ENCODE data around the gene TDRD1.
"Not testable (repeated sequence)": the region's sequence is repeated elsewhere in the genome, so short reads cannot be mapped to it uniquely, and the experiment has no call there.

Gene TDRD1

DNA sequence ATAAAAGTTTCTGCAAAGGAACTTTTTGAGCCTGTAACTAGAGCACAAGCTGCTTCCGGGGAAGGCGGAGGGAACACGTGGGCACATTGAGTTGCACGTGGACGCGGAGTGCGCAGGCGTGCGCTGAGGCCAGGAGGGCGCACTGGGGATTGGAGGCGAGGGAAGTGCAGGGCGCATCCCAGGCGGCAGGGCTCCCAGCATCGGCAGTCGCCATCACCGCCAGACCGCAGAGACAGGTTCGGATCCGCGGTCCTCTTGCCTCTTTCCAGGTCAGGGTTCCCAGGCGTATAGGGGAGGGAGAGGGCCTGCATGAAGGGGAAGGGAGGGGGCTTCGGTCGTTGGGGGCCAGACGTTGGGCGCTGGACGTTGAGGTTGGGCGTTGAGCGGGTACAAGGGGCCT is at the start of gene TDRD1:
TSS of gene TDRD1 (plus strand) at position 206 of the 400 bp plus-strand sequence. CDS start 8,479 bp downstream, outside the sequence.
- DNase-seq, result no peak

GRCh38 chr10:114131094-114131493 is 48.1 kb upstream of the TDRD1 start:
- DNase-seq, result peak; percentile 59

GRCh38 chr10:114135476-114135875 is 43.7 kb upstream of the TDRD1 start:
- no peak for DNase-seq

GRCh38 chr10:114138581-114138980 is 40.6 kb upstream of the TDRD1 start:
- DNase-seq, result no peak

DNA sequence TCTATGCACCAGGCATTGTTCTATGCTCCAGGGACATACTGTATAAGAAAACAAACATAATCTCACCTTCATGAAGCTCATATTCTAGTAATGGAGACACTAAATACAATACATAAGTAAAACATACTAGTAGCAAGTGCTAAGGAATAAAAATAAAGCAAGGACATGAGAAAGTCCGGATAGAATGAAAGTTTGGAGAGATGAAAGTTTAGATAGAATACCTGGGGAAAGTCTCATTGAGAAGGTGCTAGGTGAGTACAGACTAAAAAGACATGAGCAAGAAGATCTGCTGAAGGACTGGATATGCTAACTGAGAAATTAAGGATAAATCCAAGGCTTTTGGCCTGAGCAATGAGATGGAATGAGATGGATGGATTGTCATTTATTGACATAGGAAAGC is 39.1 kb upstream of the TDRD1 start:
- no peak for DNase-seq

- DNase-seq, result not testable (repeated sequence)
Measured at GRCh38 chr10:114140827-114141226, 38.3 kb upstream of the TDRD1 start.

GRCh38 chr10:114142018-114142417 is 37.1 kb upstream of the TDRD1 start:
- DNase-seq, result no peak

GRCh38 chr10:114143160-114143559 is 36.0 kb upstream of the TDRD1 start:
- no peak for DNase-seq

DNA sequence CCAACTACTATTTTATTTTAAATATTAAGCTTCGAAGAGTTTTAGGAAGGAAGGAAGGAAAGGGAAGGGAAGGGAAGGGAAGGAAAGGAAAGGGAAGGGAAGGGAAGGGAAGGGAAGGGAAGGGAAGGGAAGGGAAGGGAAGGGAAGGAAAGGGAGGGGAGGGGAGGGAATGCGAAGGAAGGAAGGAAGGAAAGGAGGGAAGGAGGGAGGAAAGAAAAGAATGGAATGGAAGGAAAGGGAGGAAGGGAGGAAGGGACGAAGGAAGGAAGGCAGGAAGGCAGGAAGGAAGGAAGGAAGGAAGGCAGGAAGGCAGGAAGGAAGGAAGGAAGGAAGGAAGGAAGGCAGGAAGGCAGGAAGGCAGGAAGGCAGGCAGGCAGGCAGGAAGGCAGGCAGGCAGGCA is 29.7 kb upstream of the TDRD1 start:
- DNase-seq, result not testable (repeated sequence)

GRCh38 chr10:114151486-114151885 is 27.7 kb upstream of the TDRD1 start:
- no peak for DNase-seq

- no peak for DNase-seq
Measured at GRCh38 chr10:114151892-114152291, 27.3 kb upstream of the TDRD1 start.

DNA sequence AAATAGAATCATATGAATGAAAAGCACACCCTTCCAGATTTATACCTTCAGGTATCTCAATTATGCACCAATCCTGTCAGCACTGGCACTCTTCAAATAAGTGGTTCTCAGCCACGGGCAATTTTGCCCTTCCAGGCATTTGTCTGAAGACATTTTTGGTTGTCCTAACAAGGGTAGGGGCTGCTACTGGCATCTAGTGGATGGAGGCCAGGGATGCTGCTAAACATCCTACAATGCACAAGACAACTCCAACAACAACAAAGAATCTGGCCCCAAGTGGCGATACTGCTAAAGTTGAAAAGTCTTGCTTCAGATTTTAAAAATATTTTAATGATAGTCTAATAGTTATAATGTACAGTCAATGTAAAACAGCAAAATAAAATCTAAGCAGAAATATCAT is 21.2 kb upstream of the TDRD1 start:
- no peak for DNase-seq

DNA sequence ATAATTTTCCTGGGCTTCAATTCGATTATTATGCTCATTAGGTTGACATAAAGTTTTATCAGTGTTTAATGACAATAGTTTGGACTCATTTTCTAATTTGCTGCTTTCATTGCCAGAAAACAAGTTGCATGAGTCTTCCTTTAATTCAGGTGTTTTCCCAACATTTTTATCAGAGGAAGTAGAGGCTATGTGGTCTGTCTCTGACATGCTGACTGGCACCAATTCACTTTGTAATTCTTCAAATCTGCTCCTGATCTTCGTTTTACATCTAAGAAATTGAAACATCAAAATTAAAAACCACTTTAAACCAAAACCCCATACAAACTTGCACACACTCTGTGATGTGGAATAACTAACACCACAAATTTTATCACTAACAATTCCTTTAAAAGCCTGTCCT is 16.1 kb upstream of the TDRD1 start:
- DNase-seq, result no peak

- DNase-seq, result no peak
Measured at GRCh38 chr10:114166043-114166442, 13.1 kb upstream of the TDRD1 start.

- DNase-seq, result no peak
Measured at GRCh38 chr10:114166494-114166893, 12.7 kb upstream of the TDRD1 start.

DNA sequence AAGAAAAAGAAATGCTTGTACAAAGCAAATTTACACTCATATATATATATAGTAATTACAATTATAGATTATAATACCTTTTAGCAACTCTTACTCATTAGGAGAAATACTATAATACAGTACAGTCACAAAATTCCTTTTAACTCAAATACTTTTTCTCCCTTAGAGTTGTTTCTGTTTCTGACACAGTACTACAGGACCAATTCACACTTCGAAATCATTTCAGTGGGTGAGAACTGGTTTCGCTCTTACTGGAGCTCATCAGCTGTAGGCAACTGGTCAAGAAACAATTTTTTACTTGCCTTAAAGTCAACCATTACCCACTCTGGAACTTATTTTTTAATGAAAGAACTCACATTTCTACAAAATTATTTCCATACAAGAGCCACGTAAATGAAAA is 11.2 kb upstream of the TDRD1 start:
- no peak for DNase-seq

DNA sequence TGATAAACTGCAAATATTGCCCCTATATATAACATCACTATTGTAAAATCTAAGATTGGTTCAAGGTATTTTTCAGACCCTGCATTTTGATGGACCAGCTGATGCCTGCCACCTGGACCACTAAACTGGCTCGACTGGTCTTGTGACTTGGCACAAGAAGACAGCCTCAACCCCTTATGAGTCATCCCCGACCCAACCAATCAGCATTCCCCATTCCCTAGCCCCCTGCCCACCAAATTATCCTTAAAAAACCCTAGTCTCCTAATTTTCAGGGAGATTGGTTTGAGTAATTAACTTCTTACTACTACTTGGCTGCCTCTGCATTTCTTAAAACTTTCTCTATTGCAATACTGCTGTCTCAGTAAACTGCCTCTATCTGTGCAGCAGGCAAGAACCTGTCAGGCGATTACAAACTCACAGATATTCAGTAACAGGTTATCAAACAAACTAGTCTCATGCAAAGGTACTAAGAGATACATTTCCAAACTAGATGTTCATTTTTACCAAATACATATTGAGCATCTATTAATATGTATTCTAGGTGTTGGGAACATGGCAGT is 10.6 kb upstream of the TDRD1 start:
- DNase-seq, result no peak

DNA sequence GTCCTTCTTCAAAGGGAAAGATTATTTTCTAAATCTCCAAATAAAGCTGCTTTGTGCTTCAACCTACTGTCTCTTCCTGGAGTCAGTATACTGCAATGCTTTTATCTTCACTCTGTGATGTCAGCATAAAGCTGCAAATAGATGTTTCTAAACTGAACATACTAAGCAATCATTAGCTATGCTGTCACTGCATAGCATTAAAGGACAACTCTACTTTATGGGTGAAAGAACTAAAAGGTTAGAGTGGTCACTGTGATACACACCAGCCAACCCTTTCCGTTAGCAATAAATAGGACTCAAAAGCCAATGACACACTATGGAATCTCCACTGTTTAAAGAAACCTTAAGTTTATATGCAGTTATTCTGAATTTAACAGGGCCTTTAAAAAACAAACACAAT is 6.9 kb upstream of the TDRD1 start:
- peak; percentile 8 for DNase-seq

DNA sequence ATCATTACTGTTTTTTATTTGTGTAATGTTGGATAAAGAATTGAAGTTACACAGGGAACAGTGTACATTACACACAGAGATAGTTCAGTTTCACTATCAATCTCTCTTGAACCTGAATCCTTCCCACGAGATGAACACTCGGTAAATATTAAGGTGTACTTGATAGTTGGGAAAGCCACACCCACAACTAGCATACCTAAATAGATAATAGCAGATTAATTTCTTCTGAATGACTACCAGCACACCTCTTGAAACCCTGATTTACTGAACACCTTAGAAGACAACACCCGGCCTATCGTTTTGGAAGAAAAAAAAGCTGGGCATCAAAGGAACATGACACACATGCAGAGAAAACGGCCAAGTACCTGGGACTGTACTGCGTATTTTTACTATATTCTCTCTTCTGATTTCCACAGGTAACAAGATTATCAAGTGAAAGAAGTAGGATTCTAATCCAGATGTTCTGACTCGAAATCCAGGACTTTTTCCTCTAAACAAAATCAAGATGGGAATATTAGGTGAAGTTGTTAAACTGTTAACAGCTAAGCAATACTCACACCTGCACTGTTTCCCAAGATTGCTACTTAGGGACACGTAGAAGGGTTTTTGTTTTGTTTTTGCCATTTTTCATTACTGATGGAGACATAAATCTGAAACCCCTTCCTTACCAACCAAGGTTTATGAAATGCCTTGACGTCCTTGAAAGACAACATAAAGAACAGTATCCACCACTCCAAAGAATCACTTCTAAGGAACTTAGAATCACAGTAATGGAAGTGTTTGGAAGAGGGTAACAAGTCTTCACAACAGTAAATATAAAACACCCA is 6.2 kb upstream of the TDRD1 start:
- peak; percentile 4 for DNase-seq

DNA sequence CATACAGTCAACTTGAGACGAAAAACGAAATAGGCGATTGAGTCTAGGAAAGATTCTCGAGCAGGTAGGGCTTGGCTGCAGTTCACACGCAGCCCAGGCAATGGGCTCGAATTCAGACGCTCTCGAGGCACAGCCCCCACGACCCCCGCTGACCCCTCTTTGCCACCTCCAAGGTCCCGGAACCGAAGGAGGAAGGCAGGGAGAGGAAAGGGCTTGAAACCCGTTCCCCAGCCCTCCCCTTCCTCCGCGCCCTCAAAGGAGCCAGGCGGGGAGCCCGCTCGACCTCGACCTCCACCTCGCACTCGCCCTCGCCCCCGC is 5.6 kb upstream of the TDRD1 start:
- DNase-seq, result no peak

DNA sequence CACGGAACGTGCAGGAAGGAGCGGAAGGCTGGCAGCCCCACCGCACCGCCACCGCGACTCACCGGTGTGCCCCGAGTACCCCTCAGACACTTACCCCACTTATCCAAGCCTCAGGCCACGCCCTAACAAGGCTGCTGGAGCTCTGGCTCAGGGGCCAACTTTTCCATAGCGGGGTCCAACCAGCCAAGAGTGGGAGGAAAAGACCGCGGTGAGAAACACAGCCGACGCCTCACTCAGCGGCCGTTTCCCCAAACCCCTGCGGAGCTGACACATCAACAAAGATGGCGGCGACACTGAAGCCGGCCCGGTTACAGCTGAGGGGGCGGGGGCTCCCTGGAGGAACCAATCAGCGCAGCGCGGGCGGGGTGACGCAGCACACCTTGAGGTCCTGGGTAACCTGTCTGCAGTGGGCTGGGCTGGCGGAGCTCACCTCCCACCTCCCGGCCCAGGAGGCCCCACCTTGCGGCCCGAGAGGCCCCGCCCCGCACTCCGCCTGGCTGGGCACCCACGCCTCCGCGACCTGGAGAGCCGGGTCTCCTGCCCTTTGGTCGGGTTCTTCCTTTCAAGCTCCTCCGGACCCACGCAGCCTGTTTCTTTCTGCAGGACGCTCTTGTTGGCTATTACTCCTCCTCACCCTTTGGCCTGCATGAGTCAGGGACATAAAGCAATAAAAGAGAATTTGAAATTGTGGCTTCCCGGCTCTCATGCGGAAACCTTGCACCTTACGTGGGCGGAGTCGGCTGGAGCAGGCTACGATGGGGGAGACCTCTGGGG is 5.0 kb upstream of the TDRD1 start, which contains the start of gene CCDC186:
TSS of gene CCDC186 (minus strand) at position 283 of the 774 bp plus-strand sequence. CDS start 10,935 bp downstream, outside the sequence.
- DNase-seq, result peak; percentile 91

DNA sequence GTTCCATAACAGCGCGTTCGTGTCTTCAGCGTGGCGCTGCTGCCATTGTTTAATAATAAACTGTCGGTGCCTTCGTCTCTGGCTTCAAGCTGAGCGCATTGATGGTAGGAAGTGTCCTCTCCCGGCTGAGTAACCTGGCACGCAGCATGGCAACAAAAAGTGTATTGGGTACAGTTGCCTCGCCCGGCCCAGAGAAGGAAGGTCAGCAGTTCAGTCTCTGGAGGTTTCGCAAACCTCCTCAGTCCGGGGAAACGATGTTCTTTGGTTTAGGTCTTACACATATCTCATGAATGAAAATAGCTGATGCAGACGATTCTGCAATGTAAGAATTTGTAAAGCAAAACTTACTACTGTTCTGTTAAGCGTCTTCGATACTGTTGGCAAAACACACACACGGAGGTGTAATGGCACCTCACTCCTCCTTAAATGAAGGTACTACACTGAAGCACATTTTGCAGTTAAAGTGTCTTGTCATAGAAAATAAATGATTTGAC is 4.4 kb upstream of the TDRD1 start:
- peak; percentile 80 for DNase-seq

- no peak for DNase-seq
Measured at GRCh38 chr10:114175667-114176066, 3.5 kb upstream of the TDRD1 start.

DNA sequence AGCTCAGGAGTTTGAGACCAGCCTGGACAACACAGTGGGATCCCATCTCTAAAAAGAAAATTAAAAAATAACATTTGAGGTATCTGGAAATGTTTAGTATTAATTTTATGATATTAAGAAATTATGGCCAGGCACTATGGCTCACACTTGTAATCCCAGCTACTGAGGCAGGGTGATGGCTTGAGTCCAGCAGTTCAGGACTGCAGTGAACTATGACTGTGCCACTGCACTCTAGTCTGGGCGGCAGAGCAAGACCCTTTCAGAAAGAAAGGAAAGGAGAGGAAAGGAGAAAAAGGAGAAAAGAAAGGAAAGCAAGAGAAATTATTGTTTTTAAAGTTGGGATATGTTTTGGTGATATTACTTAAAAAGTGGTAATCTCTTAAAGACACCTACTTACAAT is 2.6 kb upstream of the TDRD1 start:
- DNase-seq, result no peak

Data from suppressor macrophage treated with lipopolysaccharide for 4 hours (primary cell).